GM21526 (cell line): ENCODE measurements around the gene EID2B.

Experiments
- ATAC-seq: cut with Tn5 transposase; IDR thresholded peaks from one replicate; pipeline ENCODE4 v1.9.1; 2021; ENCODE audit warnings: moderate library complexity; ENCODE audit not compliant: unreplicated experiment, low FRiP score

EID2B gene

DNA sequence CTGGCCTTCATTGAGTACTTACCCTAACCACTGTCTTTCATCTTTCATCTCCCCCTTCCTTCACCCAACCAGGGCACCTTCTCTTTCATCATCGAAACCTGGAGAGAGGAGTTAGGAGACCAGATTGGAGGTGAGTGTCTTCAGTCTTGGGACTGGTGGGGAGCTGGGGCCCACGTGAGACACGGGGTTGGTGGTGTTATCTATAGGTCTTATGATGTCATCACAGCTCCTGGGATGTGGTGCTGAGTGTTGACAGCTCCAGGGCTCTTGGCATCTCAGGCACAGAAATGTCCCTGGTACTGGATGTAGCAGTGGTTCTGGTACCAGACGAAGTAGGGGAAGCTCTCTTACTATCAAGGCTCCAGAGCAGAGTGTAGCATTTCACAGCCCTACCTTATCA, 32.1 kb downstream of the EID2B start:
- no peak for ATAC-seq

DNA sequence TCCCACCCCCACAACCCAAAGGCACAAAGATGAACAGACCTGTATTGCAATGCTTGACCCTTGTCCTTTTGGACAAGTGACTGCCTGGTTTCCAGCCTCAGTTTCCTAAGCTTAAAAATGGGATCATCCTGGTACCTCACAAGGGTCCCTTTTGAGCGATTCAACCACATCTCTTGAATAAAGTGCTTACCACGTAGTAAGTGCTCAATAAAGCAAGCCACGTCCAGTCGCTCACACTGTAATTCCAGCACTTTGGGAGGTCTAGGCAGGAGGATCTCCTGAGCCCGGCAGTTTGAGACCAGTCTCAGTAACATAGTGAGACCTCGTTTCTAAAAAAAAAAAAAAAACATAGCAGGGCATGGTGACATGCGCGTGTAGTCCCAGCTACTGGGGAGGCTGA, 32.7 kb downstream of the EID2B start:
- no peak for ATAC-seq

DNA sequence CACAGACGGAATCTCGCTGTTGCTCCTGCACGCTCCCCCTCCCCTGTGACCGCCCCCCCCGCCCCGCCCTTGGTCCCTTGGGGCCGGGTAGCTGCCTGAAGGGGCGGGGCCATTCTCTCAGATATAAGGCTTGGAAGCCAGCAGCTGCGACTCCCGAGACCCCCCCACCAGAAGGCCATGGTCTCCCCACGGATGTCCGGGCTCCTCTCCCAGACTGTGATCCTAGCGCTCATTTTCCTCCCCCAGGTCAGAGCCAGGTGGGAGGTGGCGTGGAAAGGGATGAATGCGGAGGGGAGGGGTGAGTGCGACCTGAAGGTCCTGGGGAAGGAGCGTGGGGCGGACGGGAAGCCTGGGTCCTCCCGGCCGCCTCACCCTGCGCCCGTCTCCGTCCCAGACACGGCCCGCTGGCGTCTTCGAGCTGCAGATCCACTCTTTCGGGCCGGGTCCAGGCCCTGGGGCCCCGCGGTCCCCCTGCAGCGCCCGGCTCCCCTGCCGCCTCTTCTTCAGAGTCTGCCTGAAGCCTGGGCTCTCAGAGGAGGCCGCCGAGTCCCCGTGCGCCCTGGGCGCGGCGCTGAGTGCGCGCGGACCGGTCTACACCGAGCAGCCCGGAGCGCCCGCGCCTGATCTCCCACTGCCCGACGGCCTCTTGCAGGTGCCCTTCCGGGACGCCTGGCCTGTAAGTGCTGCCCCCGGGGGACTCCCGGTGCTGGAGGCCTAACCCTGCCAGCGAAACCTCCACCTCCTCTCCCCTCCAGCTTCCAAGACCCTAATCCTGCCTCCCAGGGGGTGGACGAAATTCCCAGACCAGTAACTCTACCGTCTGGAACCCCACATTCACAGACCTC, 33.6 kb downstream of the EID2B start, which contains the start of gene DLL3:
Gene DLL3, plus strand, starts transcription at position 150 of the 845 bp plus-strand sequence. Its CDS starts 28 bp downstream, at position 178.
- no peak for ATAC-seq

DNA sequence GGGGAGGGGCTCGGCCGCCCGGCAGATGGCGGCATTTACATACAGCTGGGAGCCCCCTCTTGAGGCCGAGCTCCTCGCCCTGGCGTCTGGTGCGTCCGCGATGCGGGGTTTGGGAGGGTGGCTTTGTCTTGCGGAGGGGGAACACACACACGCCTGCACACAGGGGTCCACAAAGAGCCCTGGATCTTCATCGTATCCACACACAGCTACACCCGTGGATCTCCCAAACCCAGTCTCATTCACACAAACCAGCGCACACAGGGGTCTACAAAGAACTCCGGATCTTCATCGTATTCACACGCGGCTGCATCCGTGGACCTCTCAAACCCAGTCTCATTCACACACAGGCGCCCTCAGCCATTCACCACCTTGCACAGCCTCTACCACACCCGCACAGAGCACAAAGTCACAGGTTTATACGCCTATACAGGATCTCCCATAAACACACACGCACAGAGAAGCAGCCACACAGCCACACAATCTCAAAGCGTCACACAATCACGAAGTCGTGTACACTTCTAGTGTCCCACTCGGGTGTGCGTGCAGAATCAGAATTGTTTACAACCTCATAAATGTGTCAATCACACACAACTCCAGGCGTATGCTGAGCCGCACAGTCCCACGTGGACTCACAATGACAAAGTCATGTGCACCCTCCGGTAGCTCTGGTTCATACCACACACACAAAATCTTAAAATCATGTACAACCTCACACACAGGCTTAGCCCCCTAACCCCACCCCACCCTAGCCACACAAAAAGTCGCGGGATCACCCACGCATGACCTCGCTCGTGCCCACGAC, 34.5 kb downstream of the EID2B start:
- ATAC-seq = no peak

DNA sequence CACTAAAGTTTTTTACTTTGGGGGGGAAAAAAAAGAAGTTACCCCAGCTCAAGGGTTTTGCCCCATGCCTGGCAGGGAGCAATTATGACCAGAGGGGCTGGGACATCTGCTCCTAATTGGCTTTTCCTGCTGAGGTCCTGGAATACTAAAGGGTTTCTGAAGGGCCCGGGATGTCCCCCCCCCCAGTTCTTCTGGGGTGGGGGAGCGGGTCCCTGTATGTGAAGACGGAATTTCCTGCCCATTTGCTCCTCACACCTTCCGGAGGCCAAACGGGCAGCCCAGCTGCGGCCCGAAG, 35.0 kb downstream of the EID2B start:
- ATAC-seq = no peak

DNA sequence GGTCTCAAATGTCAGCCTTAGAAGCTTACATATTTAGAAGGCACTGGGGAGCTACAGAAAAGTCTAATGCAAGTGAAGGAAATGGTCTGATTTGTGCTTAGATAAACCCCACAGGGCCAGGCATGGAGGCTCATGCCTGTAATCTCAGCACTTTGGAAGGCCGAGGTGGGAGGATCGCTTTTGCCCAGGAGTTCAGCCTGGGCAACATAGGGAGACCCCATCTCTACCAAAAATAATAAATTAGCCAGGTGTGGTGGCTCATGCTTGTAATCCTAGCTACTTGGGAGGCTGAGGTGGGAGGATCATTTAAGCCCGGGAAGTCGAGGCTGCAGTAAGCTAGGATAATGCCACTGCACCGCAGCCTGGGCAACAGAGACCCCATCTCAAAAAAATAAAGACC, 36.6 kb downstream of the EID2B start:
- ATAC-seq = no peak

DNA sequence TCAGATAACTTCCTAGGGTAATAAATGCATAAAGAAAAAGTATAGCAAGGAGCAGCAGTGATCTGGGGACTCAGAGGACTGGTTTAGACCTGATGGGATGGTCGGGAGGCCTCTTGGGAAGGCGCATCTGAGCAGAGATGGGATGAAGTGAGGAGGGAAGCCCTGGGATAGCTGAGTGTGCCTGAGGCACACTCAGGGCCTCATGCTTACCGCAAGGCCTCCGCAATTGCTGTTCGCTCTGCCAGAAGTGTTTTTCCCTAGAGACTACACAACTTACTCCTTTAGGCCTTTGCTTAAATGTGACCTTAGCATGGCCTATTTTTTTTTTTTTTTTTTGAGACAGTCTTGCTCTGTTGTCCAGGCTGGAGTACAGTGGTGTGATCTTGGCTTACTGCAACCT, 38.0 kb downstream of the EID2B start:
- ATAC-seq = no peak

DNA sequence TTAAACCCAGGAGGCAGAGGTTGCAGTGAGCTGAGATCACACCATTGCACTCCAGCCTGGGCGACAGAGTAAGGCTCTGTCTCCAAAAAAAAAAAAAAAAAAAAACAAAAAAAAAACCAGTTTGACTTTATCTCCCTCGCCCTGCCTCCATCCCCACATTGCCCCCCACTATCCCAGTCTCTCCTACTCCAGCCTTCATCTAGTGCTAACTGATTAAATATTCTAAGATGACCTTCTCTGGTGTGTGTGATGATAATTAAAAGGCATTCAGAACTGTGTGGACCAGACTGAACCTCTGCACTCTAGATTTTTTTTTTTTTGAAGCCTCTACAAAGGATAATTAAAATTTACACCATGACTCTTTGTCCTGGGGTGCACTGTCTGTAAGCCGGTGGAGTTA, 39.9 kb downstream of the EID2B start:
- no peak for ATAC-seq

DNA sequence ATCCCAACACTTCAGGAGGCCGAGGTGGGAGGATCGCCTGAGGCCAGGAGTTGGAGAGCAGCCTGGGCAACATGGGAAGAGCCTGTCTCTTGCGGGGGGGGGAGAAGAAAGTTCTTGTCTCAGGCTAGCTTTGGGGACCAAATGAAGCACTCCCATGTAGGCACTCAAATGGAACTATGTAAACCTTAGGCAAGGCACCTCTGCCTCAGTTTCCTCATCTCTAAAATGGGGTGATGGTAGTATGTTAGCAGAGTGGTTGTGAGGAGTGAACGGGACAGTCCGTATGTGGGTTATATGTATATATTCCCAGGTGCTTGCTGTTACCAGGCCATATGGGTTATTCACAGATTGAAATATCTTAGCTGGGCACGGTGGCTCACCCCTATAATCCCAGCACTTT, 40.4 kb downstream of the EID2B start:
- ATAC-seq = no peak

DNA sequence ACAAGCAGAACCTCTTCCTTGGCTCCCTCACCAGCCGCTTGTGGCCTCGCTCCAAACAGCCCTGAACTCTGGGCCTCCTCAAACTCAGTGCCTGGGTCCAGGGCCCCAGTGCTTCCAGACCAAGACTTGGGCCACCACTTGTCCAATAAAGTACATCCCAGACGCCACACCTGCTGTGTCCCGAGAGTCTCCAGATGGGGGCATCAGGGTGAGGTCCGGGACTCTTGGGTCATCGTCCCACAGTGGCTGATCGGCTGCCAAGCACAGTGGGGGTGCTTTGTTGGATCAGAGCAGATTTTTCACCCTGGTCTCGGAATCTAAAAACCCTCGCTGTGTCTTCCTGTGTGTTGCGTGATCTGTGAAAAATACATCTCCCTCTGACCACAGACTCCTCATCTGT, 42.9 kb downstream of the EID2B start:
- ATAC-seq = no peak

DNA sequence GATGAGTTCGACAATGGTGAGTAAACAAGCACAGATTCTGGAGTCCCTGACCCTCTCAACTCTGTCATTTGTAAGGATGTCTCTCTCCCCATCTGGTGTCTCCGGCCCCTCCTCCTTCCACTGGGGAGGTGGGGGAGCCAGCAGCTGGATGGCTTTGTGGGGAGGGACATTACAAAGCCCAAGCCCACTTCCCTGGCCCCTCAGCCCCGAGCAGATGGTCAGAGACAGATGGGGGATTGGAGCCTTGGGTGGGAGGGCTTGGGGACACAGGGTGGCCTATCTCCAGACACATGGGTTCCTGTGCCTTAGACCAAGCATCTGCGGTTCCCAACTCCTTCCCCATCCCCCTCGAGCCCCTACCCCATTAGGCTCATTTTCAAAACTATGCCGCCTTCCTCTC, 49.5 kb downstream of the EID2B start:
- no peak for ATAC-seq

DNA sequence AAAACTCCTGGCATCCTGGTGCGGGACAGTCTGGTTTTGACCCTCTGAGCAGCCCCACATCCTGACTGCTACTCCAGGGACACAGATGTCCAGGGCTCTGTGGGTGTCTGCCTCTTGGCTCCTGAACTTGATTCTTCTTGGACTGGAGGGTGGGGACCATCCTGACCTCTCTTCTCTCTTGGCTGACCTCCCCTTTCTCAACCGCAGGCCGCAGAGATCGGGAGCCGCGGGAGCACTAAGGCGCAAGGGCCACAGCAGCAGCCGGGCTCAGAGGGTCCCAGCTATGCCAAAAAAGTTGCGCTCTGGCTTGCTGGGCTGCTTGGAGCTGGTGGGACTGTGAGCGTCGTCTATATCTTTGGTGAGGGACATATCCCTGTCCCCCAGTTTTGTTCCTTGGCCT, 51.0 kb downstream of the EID2B start:
- no peak for ATAC-seq

DNA sequence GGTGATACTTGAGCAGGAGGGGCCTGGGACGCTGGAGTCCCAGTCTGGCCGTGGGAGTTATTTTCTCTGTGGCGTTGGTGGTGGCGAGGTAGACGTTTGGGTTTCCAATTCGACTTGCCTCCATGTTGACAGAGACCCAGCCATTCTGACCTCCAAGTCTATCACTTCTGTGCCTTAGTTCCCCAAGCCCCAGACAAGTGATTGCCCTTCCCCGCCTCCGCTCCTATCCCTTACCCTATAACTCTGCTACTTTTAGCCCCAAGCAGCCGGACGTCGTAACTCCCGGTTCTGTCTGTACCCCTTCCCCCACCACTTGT, 51.5 kb downstream of the EID2B start:
- ATAC-seq = no peak
